Fibroblast of upper back skin (primary cell): Measurements from ENCODE around the gene RHOT1.
"Not testable (repeated sequence)": the region's sequence is repeated elsewhere in the genome, so short reads cannot be mapped to it uniquely, and the experiment has no call there.

Source experiments
- DNase-seq: peaks from one replicate; pipeline ENCODE4 v3.0.0-alpha.2; 2013

Gene RHOT1

DNA sequence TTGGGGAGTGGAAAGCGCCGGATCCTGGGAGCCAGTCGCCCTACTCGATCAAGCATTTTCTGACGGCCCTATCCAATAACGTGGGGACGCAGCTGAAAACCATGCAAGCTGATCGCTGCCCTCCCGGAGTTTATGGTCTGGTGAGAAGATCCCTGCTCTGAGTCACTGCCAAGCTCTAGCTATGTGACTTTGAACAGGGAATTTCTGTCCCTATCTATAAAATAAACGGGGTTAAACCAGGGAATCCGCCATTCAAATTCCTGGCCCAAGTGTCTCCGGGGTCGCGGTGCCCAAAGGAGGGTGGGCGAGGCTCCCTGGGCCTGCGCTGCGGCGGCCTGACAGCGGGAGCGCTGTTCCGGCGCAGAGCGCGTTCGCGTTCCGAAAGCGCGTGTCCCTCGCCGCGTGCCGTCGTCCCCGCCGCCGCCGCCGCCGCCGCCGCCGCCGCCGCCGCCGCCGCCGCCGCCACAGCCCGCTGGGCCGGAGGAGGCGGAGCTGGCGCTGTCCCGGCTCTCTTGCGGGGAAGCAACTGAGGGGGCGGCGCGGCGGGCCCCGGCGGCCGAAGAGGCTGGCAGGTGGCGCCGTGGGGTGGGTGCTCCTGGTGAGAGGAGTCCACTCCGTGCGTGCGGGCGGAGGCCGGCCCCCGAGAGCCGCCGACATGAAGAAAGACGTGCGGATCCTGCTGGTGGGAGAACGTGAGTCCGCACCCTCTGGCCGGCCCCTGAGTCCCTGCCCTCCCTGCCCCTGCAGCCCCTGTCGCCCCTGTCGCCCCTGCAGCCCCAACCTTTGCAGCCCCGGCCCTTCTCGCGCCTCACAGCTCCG lies at the start of gene RHOT1:
Gene RHOT1, plus strand, starts transcription at position 465 of the 819 bp plus-strand sequence. Its CDS starts 191 bp downstream, at position 656.
- peak; percentile 87 for DNase-seq

DNA sequence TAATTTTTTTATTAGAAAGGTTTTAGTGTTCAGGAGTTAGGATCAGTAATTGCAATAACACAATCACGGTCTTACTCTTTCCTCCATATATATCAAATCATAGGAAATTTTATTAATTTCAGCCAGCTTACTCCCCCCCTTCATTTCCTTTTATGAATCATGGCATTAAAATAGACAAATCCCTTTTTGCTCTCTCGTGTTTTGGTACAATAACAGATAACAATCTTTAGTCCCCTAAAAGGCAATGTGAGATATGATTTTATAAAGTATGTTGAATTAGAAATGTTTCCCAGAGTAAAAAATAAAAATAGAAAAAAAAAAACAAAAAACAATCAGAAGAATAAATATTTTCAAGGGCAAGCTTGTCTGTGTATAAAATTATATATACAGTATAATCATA lies 42.6 kb upstream of the RHOT1 start:
- DNase-seq = no peak

DNA sequence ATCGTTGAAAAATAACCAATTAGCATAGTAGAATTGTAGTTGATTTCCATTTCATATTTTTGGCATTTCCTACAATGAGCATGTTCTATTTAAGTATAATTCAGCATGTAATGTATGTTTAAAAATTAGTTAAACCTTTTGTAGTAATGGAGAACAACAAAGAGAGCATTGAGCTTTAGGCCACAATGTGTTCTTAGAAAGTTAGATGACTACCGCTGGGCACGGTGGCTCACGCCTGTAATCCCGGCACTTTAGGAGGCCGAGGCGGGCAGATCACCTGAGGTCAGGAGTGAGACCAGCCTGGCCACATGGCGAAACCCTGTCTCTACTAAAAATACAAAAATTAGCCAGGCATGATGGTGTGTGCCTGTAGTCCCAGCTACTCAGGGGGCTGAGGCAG lies 42.0 kb upstream of the RHOT1 start:
- not testable (repeated sequence) for DNase-seq

DNA sequence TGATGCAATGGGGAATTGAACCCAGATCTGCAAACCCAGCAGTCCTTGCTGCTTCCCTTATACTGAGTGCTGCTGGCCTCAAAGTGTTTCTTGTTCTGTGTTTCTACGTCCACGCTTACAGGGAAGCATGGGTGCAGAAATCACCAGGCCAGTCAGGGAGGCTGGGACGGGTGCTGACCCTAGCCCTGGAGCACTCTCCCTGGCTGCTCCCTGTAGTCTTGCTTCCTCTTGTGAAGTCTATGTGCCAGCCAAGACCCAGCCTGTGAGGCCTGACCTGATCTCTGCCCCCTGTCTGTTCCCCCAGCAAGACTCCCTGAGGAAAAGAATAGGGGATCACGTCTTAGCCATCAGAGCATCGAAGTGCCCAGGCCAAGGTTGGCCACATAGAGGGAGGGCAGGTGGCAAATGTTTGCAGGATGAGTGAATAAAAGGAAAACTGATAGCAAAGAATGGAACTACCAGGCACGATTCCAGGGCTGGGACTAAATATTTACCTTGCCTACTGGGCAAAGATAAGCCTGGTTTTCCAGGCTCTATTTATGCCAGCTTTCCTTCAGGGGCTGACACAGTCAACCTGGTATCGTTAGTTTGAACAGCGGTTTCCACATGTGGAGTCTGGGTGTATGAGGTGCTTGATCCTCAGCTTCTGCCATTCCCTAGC lies 41.2 kb upstream of the RHOT1 start:
- DNase-seq = no peak

DNA sequence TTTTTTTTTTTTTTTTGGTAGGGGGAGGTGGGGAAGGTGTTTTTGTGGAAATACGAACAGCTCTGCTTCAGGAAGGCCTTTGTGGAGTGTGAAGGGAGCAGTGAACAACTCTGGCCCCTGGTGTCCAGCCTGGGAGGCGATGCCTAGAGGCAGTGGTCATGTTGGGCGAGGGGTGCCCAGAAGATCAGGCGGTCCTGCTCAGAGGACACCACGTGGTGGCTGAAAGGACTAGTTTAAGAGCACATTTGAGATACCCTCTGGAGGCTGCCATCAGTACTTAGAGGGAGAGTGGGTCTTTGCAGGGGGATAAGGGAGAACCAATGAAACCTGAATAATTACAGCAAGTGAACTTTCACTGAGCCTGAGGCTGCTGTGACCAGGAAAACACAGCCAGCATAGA lies 40.1 kb upstream of the RHOT1 start:
- DNase-seq = no peak

- peak; percentile 38 for DNase-seq
These were observed 39.6 kb upstream of the RHOT1 start for GRCh38 chr17:32102646-32103186.

GRCh38 chr17:32103476-32104113 lies 38.7 kb upstream of the RHOT1 start:
- peak; percentile 28 for DNase-seq

DNA sequence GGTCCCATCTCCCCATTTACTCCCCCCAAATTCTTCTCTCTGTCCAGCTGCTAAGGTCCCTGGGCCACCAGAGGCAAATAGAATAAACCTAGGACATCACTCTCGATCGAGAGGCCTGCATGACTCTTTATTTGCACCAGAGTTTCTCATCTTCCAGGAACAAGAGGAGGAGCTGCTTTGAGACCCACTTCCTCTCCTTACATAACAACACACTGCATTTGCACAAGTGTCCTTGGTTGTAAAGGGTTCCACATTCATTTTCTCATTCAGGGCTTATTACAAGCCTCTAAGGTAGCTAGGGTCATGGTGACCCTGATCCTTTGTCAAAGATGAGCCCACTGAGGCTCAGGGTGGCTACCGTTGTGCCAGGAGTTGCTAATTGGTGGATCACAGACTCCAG lies 38.1 kb upstream of the RHOT1 start:
- DNase-seq = no peak

- DNase-seq = not testable (repeated sequence)
These were observed 35.8 kb upstream of the RHOT1 start for GRCh38 chr17:32106471-32106981.

DNA sequence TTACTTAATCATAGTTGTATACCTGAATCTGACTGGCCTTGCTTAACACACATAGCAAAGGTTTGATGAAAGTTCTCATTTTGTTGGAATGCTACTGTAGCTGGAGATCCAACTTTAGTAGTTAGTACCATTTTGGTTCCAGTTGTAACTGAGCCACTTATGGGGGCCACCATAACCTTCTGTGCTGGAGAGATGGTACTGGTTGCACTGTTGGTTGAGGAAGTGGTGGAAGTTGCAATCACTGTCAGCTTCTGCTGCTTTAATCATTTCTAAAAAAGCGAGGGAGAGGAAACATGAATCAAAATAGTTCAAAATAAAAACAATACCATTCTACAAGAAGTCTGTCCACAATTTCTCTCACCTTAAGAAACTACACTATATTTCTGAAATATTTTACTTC lies 35.1 kb upstream of the RHOT1 start:
- DNase-seq = not testable (repeated sequence)

- DNase-seq = no peak
These were observed 31.7 kb upstream of the RHOT1 start for GRCh38 chr17:32110596-32110995.

DNA sequence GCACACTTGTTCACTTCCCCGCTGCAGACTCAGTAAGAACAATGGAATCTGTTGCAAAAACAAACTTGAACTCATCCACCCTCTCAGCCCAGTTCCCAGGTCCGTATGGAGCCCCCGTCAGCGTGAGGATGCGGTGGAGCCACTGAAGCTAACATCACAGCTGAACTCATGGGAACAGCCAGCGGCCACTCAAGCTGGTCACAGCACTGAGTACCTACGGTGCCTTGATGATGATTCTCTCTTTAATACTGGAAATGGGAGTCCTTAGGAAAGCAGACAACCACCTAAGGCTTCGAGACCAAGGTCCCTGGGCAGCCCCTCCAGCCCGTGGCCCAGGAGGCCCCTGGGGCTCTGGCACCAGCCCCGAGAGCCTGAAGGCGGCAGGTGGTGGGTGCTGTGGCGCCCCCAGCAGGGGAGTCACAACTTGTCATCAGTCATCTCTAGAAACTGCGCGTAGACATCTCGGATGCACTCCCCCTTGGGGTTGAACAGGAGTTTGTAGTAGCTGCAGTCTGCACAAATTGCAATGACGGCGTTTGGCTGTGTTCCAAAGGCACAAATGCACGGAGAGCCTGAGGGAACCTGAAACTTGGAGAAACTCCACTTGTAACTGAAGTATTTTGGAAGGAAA lies 31.0 kb upstream of the RHOT1 start:
- DNase-seq = peak; percentile 63

GRCh38 chr17:32112416-32112815 lies 29.9 kb upstream of the RHOT1 start:
- DNase-seq = no peak

- no peak for DNase-seq
These were observed 27.8 kb upstream of the RHOT1 start for GRCh38 chr17:32114536-32114935.

- DNase-seq = not testable (repeated sequence)
These were observed 26.8 kb upstream of the RHOT1 start for GRCh38 chr17:32115546-32115945.

DNA sequence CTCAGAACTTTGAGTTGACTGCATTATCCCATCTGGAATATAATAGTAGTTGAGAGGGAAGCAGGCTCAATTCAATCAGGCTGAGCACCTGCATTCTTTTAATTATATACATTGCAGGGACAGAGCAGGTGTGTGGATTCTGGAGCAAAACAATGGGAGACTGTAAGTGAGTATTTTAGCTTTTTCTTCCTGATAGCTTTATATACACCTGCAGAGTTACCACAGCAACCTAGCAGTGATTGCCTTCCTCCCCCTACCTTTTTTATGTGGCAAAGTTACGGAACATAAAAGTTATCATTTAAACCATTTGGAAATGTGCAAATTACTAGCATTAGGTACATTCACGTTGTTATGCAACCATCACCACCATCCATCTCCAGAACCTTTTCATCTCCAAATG lies 25.4 kb upstream of the RHOT1 start:
- no peak for DNase-seq

- DNase-seq = no peak
These were observed 24.9 kb upstream of the RHOT1 start for GRCh38 chr17:32117399-32117798.

- DNase-seq = not testable (repeated sequence)
These were observed 24.2 kb upstream of the RHOT1 start for GRCh38 chr17:32118088-32118487.

GRCh38 chr17:32118835-32119234 lies 23.5 kb upstream of the RHOT1 start:
- no peak for DNase-seq

DNA sequence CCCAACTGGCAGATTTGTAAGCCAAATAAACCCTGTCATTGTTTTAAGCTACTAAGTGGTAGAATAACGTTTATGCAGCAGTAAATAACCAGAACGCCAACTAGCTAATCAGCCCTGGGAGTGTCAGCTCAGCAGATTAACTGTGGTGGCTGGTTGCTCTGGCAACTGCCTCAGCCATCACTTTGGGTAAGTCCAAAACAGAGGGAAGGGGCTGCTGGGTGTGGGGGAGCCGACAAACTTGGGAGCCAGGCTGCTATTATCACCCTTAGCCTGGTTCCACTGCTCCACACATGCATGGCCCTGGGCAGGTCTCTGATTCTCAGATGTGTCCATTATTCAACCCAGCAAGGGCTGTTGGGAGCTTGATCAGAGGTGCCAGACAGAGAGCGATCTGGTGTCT lies 22.2 kb upstream of the RHOT1 start:
- DNase-seq = no peak

DNA sequence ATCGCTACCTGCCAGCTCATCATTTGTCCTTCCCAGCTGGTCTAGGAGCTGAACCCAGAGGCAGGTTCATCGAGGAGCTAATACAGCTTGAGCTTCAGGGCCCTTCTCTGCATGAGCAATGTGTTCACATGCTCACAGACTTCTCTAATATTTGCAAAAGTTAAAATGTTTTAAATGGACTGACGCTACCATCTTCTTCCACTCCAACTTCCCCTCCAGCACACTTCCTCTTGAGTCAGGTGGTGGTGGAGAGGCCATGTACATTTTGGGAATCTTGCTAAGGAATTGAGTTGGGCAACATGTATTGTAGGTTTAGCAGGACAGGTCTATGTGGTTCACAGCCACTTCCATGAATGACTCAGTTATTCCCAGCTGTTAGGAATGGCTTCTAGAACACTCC lies 21.6 kb upstream of the RHOT1 start:
- DNase-seq = no peak

GRCh38 chr17:32123782-32124181 lies 18.5 kb upstream of the RHOT1 start:
- DNase-seq = no peak
